ENCODE data around the gene SHANK1.
"Not testable (repeated sequence)": the region's sequence is repeated elsewhere in the genome, so short reads cannot be mapped to it uniquely, and the experiment has no call there.

Gene SHANK1

DNA sequence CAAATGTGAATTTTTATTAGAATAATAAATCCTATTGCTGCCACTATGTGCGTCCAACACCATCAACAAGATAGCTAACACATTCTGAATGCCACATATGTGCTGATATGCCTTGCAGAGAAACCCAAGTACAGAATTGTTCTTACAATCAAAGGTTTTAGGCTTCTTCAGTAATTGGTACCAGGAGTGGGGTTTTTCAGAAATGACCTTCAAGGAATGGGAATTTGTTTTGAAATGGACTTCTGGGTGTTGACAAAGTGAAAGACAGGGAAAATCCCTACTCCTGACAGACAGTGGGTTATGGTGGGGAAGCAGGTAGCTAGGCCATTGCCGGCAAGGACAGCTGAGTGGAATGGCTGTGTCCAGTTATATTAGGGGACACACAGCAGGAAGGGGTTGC is 85.6 kb downstream of the SHANK1 start:
- no peak for DNase-seq (ENCODE audit: low read depth, low spot score)

DNA sequence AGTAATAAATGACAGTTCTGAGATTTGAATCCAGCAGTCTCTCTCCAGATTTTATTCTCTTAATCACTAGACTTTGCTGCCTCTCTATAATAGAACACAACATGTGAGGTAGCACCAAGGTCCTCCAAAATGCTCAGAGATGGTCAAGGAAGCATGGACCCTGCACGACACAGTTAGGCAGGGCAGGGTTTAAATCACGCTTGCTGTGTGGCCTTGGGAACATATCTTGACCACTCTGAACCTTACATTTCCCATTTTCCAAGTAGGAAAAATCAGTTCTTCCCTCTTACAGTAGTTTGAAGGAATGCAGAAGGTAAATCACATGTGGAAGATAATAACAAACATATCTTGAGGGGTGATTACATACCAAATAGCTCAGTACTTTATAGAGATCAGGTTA is 86.2 kb downstream of the SHANK1 start:
- no peak for DNase-seq (ENCODE audit: low read depth, low spot score)

DNA sequence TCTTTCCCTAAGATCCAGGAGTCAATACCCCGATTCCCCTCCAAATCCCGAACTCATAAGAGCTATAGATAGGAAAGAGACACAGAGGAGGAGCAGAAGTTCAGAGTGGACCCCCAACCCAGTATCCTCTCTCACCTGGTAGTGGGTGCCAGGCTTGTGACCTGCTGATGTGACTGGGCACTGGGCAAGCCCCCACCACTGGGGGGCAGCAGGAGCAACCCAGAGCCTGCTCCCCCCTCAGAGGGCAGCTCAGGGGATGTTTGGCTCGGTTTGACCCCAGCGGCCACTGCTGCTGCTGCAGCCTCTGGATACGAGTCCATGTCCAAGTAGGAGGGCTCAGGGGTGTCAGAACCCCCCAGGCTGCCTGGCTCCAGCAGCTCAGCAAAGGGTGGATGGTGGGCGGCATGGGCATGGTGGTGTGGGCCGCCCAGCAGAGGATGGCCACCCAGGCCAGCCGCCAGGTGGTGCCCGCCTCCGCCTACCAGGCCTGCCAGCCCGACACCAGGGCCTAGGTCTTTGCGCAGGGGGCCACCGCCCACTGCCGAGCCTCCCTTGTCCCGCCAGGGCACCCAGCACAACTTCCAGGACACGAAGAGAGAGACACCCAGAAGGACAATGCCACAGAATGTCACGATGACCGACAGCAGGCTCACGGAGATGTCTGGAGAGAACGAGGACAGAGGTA is 87.3 kb downstream of the SHANK1 start:
- no peak for DNase-seq (ENCODE audit: low read depth, low spot score)

DNA sequence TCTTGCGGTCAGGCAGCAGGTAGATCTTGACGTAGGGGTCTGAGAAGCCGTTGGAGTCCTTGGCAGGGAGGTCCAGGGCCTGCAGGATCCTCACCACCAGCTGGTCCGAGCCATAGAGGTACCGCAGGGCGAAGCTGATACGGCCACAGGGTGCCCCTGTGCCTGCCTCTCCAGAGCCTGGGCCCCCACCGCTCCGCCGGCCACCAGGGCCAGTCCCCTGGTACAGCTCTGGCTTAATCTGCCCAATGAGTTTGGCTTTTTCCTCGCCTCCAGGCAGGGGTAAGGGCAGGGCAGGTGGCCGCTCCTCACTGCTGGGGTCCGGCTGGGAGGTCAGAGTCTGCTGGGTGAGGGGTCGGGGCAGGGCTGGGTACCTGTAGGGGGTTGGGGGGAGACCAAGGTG is 89.8 kb downstream of the SHANK1 start:
- no peak for DNase-seq (ENCODE audit: low read depth, low spot score)

DNA sequence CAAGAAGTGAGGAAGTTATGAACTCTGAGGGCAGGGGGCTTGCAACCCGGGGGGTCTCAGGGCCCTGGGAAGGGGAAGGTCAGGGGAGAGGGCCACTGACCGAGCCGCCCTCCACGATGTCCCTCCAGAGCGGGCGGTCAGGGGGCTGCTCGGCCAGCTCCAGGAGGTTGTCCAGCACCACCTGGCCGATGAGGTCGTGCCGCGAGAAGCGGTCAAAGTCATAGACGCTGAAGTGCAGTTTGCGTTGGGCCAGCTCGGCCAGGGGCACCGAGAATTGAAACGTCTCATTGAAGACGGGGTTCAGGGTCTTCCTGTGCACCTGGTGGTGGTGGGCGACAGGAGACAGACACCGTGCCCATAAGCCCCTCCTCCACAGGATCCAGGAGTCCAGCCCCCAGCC is 90.4 kb downstream of the SHANK1 start:
- DNase-seq (ENCODE audit: low read depth, low spot score), result no peak

DNA sequence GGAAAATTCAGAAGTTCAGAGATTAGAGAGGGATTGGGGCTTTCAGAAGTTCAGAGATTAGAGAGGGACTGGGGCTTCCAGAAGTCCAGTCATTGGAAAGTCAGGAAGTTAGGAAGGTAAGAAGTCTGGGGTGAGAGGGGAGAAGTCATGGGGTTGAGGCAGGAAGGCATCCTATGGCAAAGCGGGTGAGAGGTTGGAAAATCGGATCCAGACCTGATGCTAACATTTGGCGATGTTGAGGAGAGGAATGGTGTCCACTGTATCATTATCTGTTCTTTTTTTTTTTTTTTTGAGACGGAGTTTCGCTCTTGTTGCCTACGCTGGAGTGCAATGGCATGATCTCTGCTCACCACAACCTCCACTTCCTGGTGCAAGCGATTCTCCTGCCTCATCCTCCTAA is 91.1 kb downstream of the SHANK1 start:
- no peak for DNase-seq (ENCODE audit: low read depth, low spot score)

DNA sequence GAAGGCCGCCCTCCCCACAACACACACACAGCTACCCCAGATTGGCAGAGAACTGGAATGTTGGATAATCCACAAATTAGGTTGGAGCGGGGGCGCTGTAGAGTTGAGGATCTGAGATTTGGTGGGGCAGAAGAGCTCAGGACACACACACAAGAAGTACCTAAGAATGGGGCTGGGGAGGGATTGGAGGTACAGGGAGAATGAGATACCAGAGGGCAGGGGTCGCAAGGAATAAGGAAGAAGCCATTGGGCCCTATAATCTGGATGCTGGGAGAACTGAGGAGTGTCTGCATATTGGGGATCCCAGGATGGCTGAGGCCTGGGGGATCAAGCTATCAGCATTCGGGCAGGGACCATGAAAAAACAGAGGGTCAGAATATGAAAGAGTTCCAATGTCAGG is 91.5 kb downstream of the SHANK1 start:
- no peak for DNase-seq (ENCODE audit: low read depth, low spot score)

DNA sequence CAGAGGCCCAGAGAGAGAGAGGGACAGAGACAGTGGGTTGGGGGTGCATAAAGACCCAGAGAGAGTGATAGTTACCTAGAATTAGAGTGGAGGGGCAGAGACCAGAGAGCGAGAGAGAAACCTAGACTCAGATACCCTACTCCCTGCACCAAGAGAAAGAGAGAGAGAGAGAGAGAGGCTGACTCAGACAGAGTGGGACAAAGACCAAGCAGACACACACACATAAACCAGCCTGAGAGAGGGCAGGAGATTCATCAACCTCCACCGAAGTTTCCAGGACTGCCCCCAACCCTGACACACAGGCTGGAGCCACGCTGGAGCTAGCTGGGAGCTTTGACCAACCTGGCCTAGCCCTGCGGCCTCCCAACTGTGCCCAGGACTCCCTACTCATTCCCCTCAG is 92.8 kb downstream of the SHANK1 start:
- DNase-seq (ENCODE audit: low read depth, low spot score), result no peak

DNA sequence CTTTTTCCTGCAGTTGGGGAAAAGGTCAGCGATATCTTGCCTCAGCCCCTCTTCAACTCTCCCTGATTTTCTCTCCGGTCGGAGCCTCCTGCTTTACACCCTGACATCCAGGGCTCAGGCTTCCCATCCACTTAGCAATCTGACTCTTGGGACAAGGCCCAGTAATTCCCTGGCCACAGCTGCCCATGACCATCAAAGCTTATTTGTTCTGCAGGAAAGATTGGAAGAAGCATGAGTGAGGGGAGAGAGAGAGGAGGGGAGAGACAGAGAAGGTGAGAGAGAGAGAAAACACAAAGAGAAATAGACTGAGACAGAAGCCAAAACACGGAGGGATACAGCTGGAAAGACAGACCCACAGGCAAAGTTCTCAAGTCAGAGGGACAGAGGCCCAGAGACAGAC is 93.6 kb downstream of the SHANK1 start:
- DNase-seq (ENCODE audit: low read depth, low spot score), result no peak

DNA sequence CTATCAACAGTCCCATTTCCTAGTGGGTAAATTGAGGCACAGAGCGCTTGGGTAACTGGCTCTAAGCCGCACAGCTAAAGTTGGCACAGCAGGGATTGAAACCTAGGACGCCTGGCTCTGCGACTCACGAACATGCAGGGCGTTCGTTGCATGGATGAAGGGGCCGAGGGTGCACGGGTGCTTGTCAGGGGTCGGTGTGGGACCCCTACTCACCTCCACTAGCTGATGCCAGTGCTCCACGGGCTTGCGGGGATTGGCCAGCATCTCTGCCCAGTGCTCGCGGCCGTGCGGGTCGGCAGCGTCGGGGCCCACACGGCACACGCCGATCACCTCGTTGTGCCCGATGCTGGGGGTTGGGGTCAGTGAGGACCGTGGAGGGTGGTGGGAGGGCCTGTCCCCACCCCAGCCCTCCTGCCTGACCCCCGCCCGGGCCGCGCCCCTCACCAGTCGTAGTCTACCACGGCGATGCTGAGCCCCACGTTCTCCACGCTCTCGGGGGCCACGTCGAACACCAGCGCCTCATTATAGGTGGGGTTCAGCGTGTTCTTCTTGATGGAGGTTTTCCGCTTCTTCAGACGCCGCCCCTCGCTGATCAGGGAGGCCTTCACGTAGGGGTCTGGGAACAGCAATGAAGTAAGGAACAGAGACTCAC is 94.5 kb downstream of the SHANK1 start:
- no peak for DNase-seq (ENCODE audit: low read depth, low spot score)

DNA sequence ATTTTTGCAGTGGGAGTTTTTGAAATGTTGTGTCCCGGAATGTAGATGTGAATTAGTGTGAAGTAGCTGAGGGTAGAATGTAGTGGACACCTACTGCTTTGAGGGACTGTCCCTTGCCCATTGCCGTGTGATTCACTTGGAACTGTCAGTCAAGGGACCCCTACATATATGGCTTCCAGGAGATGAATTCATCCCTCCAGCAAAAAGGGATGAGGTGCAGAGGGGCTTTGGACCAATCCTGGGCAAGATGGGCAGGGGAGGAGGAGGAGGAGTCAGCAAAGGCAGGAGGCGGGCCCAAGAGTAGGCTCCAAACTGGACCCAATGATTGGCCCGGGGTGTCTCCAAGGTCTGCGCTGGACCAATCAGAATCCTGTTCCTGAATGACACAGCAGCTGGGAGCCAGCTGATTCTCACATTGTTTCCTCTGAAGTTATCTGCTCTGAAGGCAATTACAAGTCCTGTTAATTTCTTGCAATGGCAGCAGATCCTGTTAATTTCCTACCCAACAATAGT is 99.2 kb downstream of the SHANK1 start:
- not testable (repeated sequence) for DNase-seq (ENCODE audit: low read depth, low spot score)

DNA sequence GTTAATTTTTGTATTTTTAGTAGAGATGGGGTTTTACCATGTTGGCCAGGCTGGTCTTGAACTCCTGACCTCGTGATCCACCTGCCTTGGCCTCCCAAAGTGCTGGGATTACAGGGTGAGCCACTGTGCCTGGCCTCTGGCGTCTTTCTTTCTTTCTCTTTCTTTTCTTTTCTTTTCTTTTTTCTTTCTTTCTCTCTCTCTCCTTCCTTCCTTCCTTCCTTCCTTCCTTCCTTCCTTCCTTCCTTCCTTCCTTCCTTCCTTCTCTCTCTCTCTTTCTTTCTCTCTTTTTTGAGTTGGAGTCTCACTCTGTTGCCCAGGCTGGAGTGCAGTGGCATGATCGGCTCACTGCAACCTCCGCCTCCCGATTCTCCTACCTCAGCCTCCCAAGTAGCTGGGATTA is 100.4 kb downstream of the SHANK1 start:
- DNase-seq (ENCODE audit: low read depth, low spot score), result not testable (repeated sequence)

DNA sequence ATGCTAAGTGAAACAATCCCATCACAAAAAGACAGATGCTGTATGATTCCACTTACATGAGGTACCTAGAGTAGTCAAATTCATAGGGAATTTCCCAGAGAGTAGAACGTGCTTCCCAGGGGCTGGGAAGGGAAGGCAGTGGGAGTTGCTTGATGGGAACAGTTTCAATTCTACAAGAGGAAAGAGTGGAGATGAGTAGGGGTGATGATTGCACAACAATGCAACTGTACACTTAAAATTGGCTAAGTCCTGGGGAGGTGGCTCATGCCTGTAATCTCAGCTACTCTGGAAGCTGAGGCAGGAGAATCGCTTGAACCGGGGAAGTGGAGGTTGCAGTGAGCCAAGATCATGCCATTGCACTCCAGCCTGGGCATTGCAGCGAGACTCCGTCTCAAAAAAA is 101.2 kb downstream of the SHANK1 start:
- DNase-seq (ENCODE audit: low read depth, low spot score), result not testable (repeated sequence)

DNA sequence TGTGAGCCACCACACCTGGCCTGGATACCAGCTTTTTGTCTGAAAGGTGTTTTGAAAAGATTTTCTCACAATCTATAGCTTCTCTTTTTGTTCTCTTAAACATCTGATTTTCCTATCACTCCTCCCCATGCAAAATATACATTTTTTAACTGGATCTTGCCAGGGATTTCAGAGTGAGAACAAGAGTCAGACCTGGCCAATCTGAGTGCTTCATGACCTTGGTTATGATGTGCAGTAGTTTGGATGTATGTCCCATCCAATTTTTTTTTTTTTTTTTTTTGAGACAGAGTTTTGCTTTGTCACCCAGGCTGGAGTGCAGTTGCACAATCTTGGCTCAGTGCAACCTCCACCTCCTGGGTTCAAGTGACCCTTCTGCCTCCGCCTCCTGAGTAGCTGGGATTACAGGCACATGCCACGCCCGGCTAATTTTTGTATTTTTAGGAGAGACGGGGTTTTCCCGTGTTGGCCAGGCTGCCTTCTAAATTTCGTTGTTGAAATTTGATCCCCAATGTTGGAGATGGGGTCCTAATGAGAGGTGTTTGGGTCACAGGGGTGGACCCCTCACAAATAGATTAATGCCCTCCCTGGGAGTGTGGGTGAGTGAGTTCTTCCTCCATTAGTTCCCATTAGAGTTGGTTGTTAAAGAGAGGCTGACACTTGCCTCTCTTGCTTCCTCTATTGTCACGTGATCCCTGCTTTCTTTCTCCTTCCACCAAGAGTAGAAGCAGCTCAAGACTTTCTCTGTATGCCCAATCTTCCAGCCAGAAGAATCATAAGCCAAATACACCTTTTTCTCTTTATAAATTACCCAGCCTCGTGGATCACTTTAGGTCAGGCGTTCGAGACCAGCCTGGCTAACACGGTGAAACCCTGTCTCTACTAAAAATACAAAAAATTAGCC is 106.8 kb downstream of the SHANK1 start:
- not testable (repeated sequence) for DNase-seq (ENCODE audit: low read depth, low spot score)
